GM12878 (cell line): Measurements from ENCODE around the gene TMEM121B. TPM values are rescaled to one million over a fixed set of nuclear protein-coding genes. Genes with fewer than 3 reads are reported as not detected.

Experiments used
- ATAC-seq: fragments of 200-7000 bp; cut with Tn5 transposase; 3 replicates; pipeline ENCODE4 v1.9.1; 2020; ENCODE audit warnings: mild to moderate bottlenecking, moderate library complexity
- BruUV-seq: library from RNA; stranded (reverse); fragments of 400-500 nt; replicated peaks from 2 replicates; lab custom pipeline; 2021; lab: Mats Ljungman, UMichigan
- CTCF ChIA-PET: fragments of 300-600 bp; sonication (Branson Sonifier 250); formaldehyde crosslinking; extraction: SDS; loops from one replicate; lab custom pipeline; 2021; ENCODE audit warnings: inconsistent platforms; lab: Yijun Ruan, JAX
- POLR2A ChIA-PET: fragments of 350-600 bp; formaldehyde crosslinking; extraction: SDS; loops from one replicate; lab custom pipeline; 2021; ENCODE audit warnings: inconsistent platforms; lab: Charles Lee
- RAD21 ChIA-PET: fragments of 300-600 bp; sonication (Branson Sonifier 250); formaldehyde crosslinking; loops from one replicate; lab custom pipeline; 2023; ENCODE audit warnings: antibody characterized with exemption; ENCODE audit not compliant: unreplicated experiment; lab: Charles Lee
- SMC1A ChIA-PET: fragments of 300-600 bp; sonication (Branson Sonifier 250); formaldehyde crosslinking; loops from one replicate; lab custom pipeline; 2023; ENCODE audit not compliant: unreplicated experiment, uncharacterized antibody; lab: Charles Lee
- DNase-seq: peaks from one replicate; pipeline ENCODE4 v3.0.0-alpha.2; 2011; ENCODE audit warnings: low read depth, low spot score
- FAIRE-seq: peaks from 3 replicates; lab custom pipeline; 2011; peaks lifted over from hg19 to GRCh38; lab: Jason Lieb, UNC
- H2AFZ ChIP-seq: 2 replicates; pipeline ENCODE4 v1.6.0; 2011; ENCODE audit warnings: low read depth, low read length, control low read depth; ENCODE audit not compliant: control insufficient read depth
- H3K27ac ChIP-seq: 2 replicates; pipeline ENCODE4 v1.5.1; 2011; ENCODE audit warnings: control low read depth; ENCODE audit not compliant: control insufficient read depth, insufficient read depth
- H3K27me3 ChIP-seq, 2 experiments: replicated peaks in 1 of 2; 2 replicates each; pipeline versions ENCODE4 v1.6.0 to v1.6.1; 2011; ENCODE audit warnings: low read length in 1 of 2; ENCODE audit not compliant: control insufficient read depth in 2 of 2, insufficient read depth in 2 of 2
- H3K36me3 ChIP-seq, 2 experiments: 2 replicates each; pipeline ENCODE4 v1.5.1; 2011; ENCODE audit warnings: low read length in 1 of 2; ENCODE audit not compliant: control insufficient read depth in 2 of 2, insufficient read depth in 2 of 2
- H3K4me1 ChIP-seq: 2 replicates; pipeline ENCODE4 v1.6.1; 2011; ENCODE audit warnings: mild to moderate bottlenecking, low read length, moderate library complexity, mixed read lengths; ENCODE audit not compliant: control insufficient read depth, insufficient read depth
- H3K4me2 ChIP-seq: 2 replicates; pipeline ENCODE4 v1.6.0; 2011; ENCODE audit warnings: control low read depth; ENCODE audit not compliant: control insufficient read depth, insufficient read depth
- H3K4me3 ChIP-seq: fragments of 200-600 bp; sonication (generic); 2 replicates; pipeline ENCODE4 v1.5.1; 2016
- H3K79me2 ChIP-seq: 2 replicates; pipeline ENCODE4 v1.6.0; 2011; ENCODE audit warnings: low read length; ENCODE audit not compliant: control insufficient read depth, insufficient read depth
- H3K9ac ChIP-seq: 2 replicates; pipeline ENCODE4 v1.8.0; 2011; ENCODE audit warnings: low read length, control low read depth, mixed read lengths; ENCODE audit not compliant: control insufficient read depth, insufficient read depth
- H3K9me3 ChIP-seq: replicated peaks from 3 replicates; pipeline ENCODE4 v1.5.1; 2011; ENCODE audit warnings: mild to moderate bottlenecking, low read length; ENCODE audit not compliant: control insufficient read depth, insufficient read depth
- H4K20me1 ChIP-seq: 2 replicates; pipeline ENCODE4 v1.6.0; 2011; ENCODE audit not compliant: control insufficient read depth, insufficient read depth
- CREM ChIP-seq: IDR thresholded peaks from 2 replicates; pipeline ENCODE4 v1.6.1; 2014; ENCODE audit warnings: antibody characterized with exemption, low read depth
- EED ChIP-seq: sonication (generic); IDR thresholded peaks from 2 replicates; pipeline ENCODE4 v1.6.1; 2016; ENCODE audit warnings: antibody characterized with exemption, low read depth
- ESRRA ChIP-seq: IDR thresholded peaks from 2 replicates; pipeline ENCODE4 v1.6.1; 2012; ENCODE audit warnings: mild to moderate bottlenecking, low read length, improper control_type of control experiment
- MEF2A ChIP-seq: IDR thresholded peaks from 2 replicates; pipeline ENCODE4 v1.6.1; 2011; ENCODE audit warnings: low read depth, mild to moderate bottlenecking, low read length, moderate library complexity; ENCODE audit not compliant: insufficient read depth
- MTA2 ChIP-seq: fragments of 450-650 bp; IDR thresholded peaks from 2 replicates; pipeline ENCODE4 v1.6.1; 2016; ENCODE audit warnings: low read depth, mild to moderate bottlenecking, moderate library complexity
- MTA3 ChIP-seq: IDR thresholded peaks from 2 replicates; pipeline ENCODE4 v1.6.1; 2012; ENCODE audit warnings: low read length, inconsistent platforms, borderline replicate concordance
- NBN ChIP-seq: fragments of 450-650 bp; IDR thresholded peaks from 2 replicates; pipeline ENCODE4 v1.6.1; 2016
- NFIC ChIP-seq: IDR thresholded peaks from 2 replicates; pipeline ENCODE4 v1.6.1; 2012; ENCODE audit warnings: low read depth, mild to moderate bottlenecking, inconsistent platforms, low read length, moderate library complexity
- SIX5 ChIP-seq: IDR thresholded peaks from 2 replicates; pipeline ENCODE4 v1.6.1; 2011; ENCODE audit warnings: mild to moderate bottlenecking, low read depth, low read length, moderate library complexity; ENCODE audit not compliant: severe bottlenecking
- USF2 ChIP-seq: IDR thresholded peaks from 2 replicates; pipeline ENCODE4 v1.6.1; 2011; ENCODE audit warnings: low read depth, low read length, improper control_type of control experiment, borderline replicate concordance
- WRNIP1 ChIP-seq: IDR thresholded peaks from 2 replicates; pipeline ENCODE4 v1.6.1; 2011; ENCODE audit warnings: low read depth, low read length, improper control_type of control experiment, borderline replicate concordance
- ZNF207 ChIP-seq: fragments of 450-650 bp; IDR thresholded peaks from 2 replicates; pipeline ENCODE4 v1.6.1; 2014; ENCODE audit warnings: antibody characterized with exemption, mild to moderate bottlenecking, borderline replicate concordance
- ZNF592 ChIP-seq: fragments of 450-650 bp; IDR thresholded peaks from 2 replicates; pipeline ENCODE4 v1.6.1; 2017; ENCODE audit warnings: mild to moderate bottlenecking, moderate library complexity
- WGBS: methylation state at CpG from one replicate; pipeline ENCODE4 v1.1.6; 2016; ENCODE audit warnings: low lambda C conversion rate; ENCODE audit not compliant: insufficient replicate concordance, insufficient coverage; ENCODE audit errors: missing lambda C conversion rate; 5-methylcytosine and 5-hydroxymethylcytosine counted together
- in situ Hi-C: fragments of 300-500 bp; cut with MboI; formaldehyde crosslinking; loops from 9 replicates; pipeline ENCODE4 v1.14.3; 2018; ENCODE audit warnings: mixed read lengths
- intact Hi-C: fragments of 100-400 bp; cut with micrococcal nuclease; formaldehyde crosslinking; loops from one replicate; pipeline ENCODE4 v1.14.2; 2022; ENCODE audit not compliant: unreplicated experiment
- polyA plus RNA-seq, 11 experiments: library from polyadenylated mRNA; depleted of rRNA in 4 of 11; unstranded in 6 of 11; stranded (reverse) in 5 of 11; fragments of >200 nt; fragmentation: Nextera tagmentation in 4 of 11; fragmentation: Illumina TruSeq in 1 of 11; extraction: Ambion mirVana in 4 of 11; extraction: Trizol in 1 of 11; gene quantifications; 1 replicate in 1 of 11; 2 replicates in 10 of 11; pipeline versions ENCODE4 v1.2.1 to v1.2.3, GENCODE V29; 2011 to 2016; ENCODE audit warnings: inconsistent platforms in 2 of 11, missing spikeins in 2 of 11, low read depth in 1 of 11
- total RNA-seq, 4 experiments: library from RNA; depleted of rRNA in 3 of 4; stranded (reverse); fragments of >200 nt in 3 of 4; fragmentation: Illumina TruSeq in 1 of 4; extraction: Trizol in 1 of 4; gene quantifications; 2 replicates each; pipeline versions ENCODE4 v1.2.1 to v1.2.3, GENCODE V29; 2013 to 2021

TMEM121B gene
- total and polyA plus RNA-seq, 10 of the 15 experiments (the other 5 are each of a cell fraction or from before 2014, with no cell fraction given), result 0.02 to 0.10 (median 0.06) TPM; not detected in 5

GRCh38 chr22:17162731-17163130, 41.6 kb upstream of the TMEM121B start:
- intact Hi-C loops (no loop called here), in situ Hi-C loops (no loop called here)
- DNase-seq, result no peak
- H3K4me3 ChIP-seq, result no peak overlapping the region
- no peaks in the 10 kb centered on the region for H3K4me1 ChIP-seq
- RAD21 ChIA-PET, result interaction anchor here (1.2 kb wide), 1 partner anchor 9 kb away, joined by 3 read pairs; no protein-coding TSS in a partner anchor
- peaks cover 12% of the 10 kb centered on the region for H3K79me2 ChIP-seq
- FAIRE-seq, result no peak
- 64% methylated on average over 8 of the region's 8 CpGs for WGBS
- BruUV-seq, result no TSS peak
- no peak overlapping the region for H3K4me2 ChIP-seq
- H3K9me3 ChIP-seq, result no peaks in the 10 kb centered on the region
- no peak overlapping the region for H3K9ac ChIP-seq
- TF ChIP-seq SIX5, result no peak
- TF ChIP-seq CREM, result no peak
- TF ChIP-seq MTA3, result no peak
- no peak for TF ChIP-seq EED
- TF ChIP-seq MEF2A, result no peak
- no peak for TF ChIP-seq USF2
- TF ChIP-seq NBN, result no peak
- no peak for TF ChIP-seq ESRRA
- TF ChIP-seq MTA2, result no peak
- TF ChIP-seq NFIC, result no peak
- no peak for TF ChIP-seq ZNF592
- no peak for TF ChIP-seq ZNF207
- no peak for TF ChIP-seq WRNIP1
- H2AFZ ChIP-seq, result no peak overlapping the region
- no peaks in the 10 kb centered on the region for H4K20me1 ChIP-seq
- H3K36me3 ChIP-seq, result no peaks in the 10 kb centered on the region
- no peaks in the 10 kb centered on the region for H3K27me3 ChIP-seq
- SMC1A ChIA-PET, result no interaction called here
- H3K27ac ChIP-seq, result no peak overlapping the region
- no peak for ATAC-seq
- CTCF ChIA-PET, result interaction anchor here (8.1 kb wide), 1 partner anchor 10 kb away, joined by 72 read pairs; no protein-coding TSS in a partner anchor
- POLR2A ChIA-PET, result no interaction called here
